BLaER1 (cell line): ENCODE measurements around the gene PHACTR4.
A peak's percentile ranks its signal among the peaks of the same experiment; 100 is the strongest.
"Not testable (repeated sequence)": the region's sequence is repeated elsewhere in the genome, so short reads cannot be mapped to it uniquely, and the experiment has no call there.

ENCODE experiments used
- H3K27ac ChIP-seq: shearing (Covaris generic); formaldehyde crosslinking; 2 replicates; pipeline ENCODE4 v1.8.1; 2022
- H3K27me3 ChIP-seq: shearing (Covaris generic); formaldehyde crosslinking; 2 replicates; pipeline ENCODE4 v1.8.1; 2022
- H3K36me3 ChIP-seq: shearing (Covaris generic); formaldehyde crosslinking; 2 replicates; pipeline ENCODE4 v1.8.1; 2022
- H3K4me1 ChIP-seq: shearing (Covaris generic); formaldehyde crosslinking; 2 replicates; pipeline ENCODE4 v1.8.1; 2022
- H3K4me2 ChIP-seq: shearing (Covaris generic); formaldehyde crosslinking; 2 replicates; pipeline ENCODE4 v1.8.1; 2022
- H3K4me3 ChIP-seq: shearing (Covaris generic); formaldehyde crosslinking; 2 replicates; pipeline ENCODE4 v1.8.1; 2022
- H3K9ac ChIP-seq: shearing (Covaris generic); formaldehyde crosslinking; 2 replicates; pipeline ENCODE4 v1.8.1; 2022
- H3K9me3 ChIP-seq: shearing (Covaris generic); formaldehyde crosslinking; 2 replicates; pipeline ENCODE4 v1.8.1; 2022
- H4K20me1 ChIP-seq: shearing (Covaris generic); formaldehyde crosslinking; 2 replicates; pipeline ENCODE4 v1.8.1; 2022
- Cebpa-rat ChIP-seq: shearing (Covaris generic); IDR thresholded peaks from 2 replicates; pipeline ENCODE4 v1.8.1; 2022

The PHACTR4 gene

GRCh38 chr1:28447679-28448078 is 78.1 kb downstream of the PHACTR4 start:
- no peak for TF ChIP-seq Cebpa-rat
- H3K27ac ChIP-seq = no peak overlapping the region
- H3K9ac ChIP-seq = no peak overlapping the region
- H3K4me3 ChIP-seq = no peak overlapping the region
- H4K20me1 ChIP-seq = peaks cover 17% of the 10 kb centered on the region
- peaks cover 5% of the 10 kb centered on the region for H3K9me3 ChIP-seq
- H3K36me3 ChIP-seq = peaks cover 28% of the 10 kb centered on the region; the same call in 1 of the 2 replicates
- peak overlapping the region; percentile 44 for H3K4me2 ChIP-seq
- H3K4me1 ChIP-seq = peaks cover 39% of the 10 kb centered on the region
- H3K27me3 ChIP-seq = no peaks in the 10 kb centered on the region

GRCh38 chr1:28448094-28448611 is 78.6 kb downstream of the PHACTR4 start:
- not testable (repeated sequence) for H3K4me3 ChIP-seq, H3K9ac ChIP-seq, H3K9me3 ChIP-seq, H3K27ac ChIP-seq, H3K27me3 ChIP-seq
- Histone ChIP-seq H4K20me1 (peaks cover 17% of the 10 kb centered on the region), H3K4me2 (peak overlapping the region; percentile 44), H3K4me1 (peaks cover 39% of the 10 kb centered on the region), H3K36me3 (peaks cover 28% of the 10 kb centered on the region; the same call in 1 of the 2 replicates)

- Histone ChIP-seq H3K4me3 (no peak overlapping the region), H3K27me3 (no peaks in the 10 kb centered on the region), H3K9ac (no peak overlapping the region), H3K27ac (no peak overlapping the region; the same call in 1 of the 2 replicates), H3K4me1 (peaks cover 39% of the 10 kb centered on the region), H3K4me2 (peak overlapping the region; percentile 31), H4K20me1 (peaks cover 16% of the 10 kb centered on the region), H3K36me3 (peaks cover 26% of the 10 kb centered on the region; the same call in 1 of the 2 replicates), H3K9me3 (no peaks in the 10 kb centered on the region)
- no peak for TF ChIP-seq Cebpa-rat
Measured at GRCh38 chr1:28449904-28450303, 80.4 kb downstream of the PHACTR4 start.

- Histone ChIP-seq H3K27ac (no peak overlapping the region), H3K27me3 (no peaks in the 10 kb centered on the region), H4K20me1 (peaks cover 9% of the 10 kb centered on the region), H3K4me2 (no peak overlapping the region), H3K9ac (no peak overlapping the region), H3K36me3 (peaks cover 26% of the 10 kb centered on the region; the same call in 1 of the 2 replicates), H3K9me3 (no peaks in the 10 kb centered on the region), H3K4me1 (peaks cover 44% of the 10 kb centered on the region), H3K4me3 (no peak overlapping the region)
- TF ChIP-seq Cebpa-rat = no peak
Measured at GRCh38 chr1:28450561-28450960, 81.0 kb downstream of the PHACTR4 start.

GRCh38 chr1:28451011-28451410 is 81.5 kb downstream of the PHACTR4 start:
- Histone ChIP-seq H3K4me1 (peaks cover 48% of the 10 kb centered on the region), H3K36me3 (peaks cover 26% of the 10 kb centered on the region; the same call in 1 of the 2 replicates), H3K27me3 (no peaks in the 10 kb centered on the region), H3K4me2 (no peak overlapping the region), H4K20me1 (peaks cover 7% of the 10 kb centered on the region; the same call in 1 of the 2 replicates), H3K9ac (no peak overlapping the region), H3K4me3 (no peak overlapping the region), H3K27ac (no peak overlapping the region), H3K9me3 (no peaks in the 10 kb centered on the region)
- TF ChIP-seq Cebpa-rat = no peak

GRCh38 chr1:28456078-28456477 is 86.5 kb downstream of the PHACTR4 start:
- Histone ChIP-seq H3K36me3 (peaks cover 45% of the 10 kb centered on the region), H3K9me3 (no peaks in the 10 kb centered on the region), H3K27me3 (no peaks in the 10 kb centered on the region), H3K27ac (no peak overlapping the region), H3K4me1 (peaks cover 14% of the 10 kb centered on the region), H3K4me3 (no peak overlapping the region), H3K4me2 (peak overlapping the region; percentile 21; the same call in 1 of the 2 replicates), H4K20me1 (no peaks in the 10 kb centered on the region; the same call in 1 of the 2 replicates), H3K9ac (no peak overlapping the region)
- TF ChIP-seq Cebpa-rat = no peak

- H3K27me3 ChIP-seq = no peaks in the 10 kb centered on the region
- no peaks in the 10 kb centered on the region for H4K20me1 ChIP-seq
- peaks cover 44% of the 10 kb centered on the region for H3K36me3 ChIP-seq
- TF ChIP-seq Cebpa-rat = no peak
- H3K27ac ChIP-seq = no peak overlapping the region
- no peak overlapping the region for H3K9ac ChIP-seq
- no peak overlapping the region for H3K4me3 ChIP-seq
- H3K9me3 ChIP-seq = no peaks in the 10 kb centered on the region
- H3K4me2 ChIP-seq = no peak overlapping the region
- peaks cover 14% of the 10 kb centered on the region for H3K4me1 ChIP-seq
Measured at GRCh38 chr1:28457678-28458077, 88.1 kb downstream of the PHACTR4 start.

GRCh38 chr1:28458237-28459228 is 89.0 kb downstream of the PHACTR4 start:
- Histone ChIP-seq H3K4me1 (peaks cover 14% of the 10 kb centered on the region), H3K27ac (no peak overlapping the region), H3K4me3 (no peak overlapping the region), H3K27me3 (no peaks in the 10 kb centered on the region), H3K4me2 (no peak overlapping the region), H4K20me1 (no peaks in the 10 kb centered on the region), H3K9ac (no peak overlapping the region), H3K9me3 (no peaks in the 10 kb centered on the region), H3K36me3 (peaks cover 48% of the 10 kb centered on the region)
- TF ChIP-seq Cebpa-rat = no peak

- Histone ChIP-seq H3K9me3 (no peaks in the 10 kb centered on the region), H3K36me3 (peaks cover 90% of the 10 kb centered on the region), H3K4me2 (no peak overlapping the region), H3K4me3 (no peak overlapping the region), H3K4me1 (no peaks in the 10 kb centered on the region), H3K27ac (no peak overlapping the region), H3K9ac (no peak overlapping the region), H3K27me3 (no peaks in the 10 kb centered on the region), H4K20me1 (no peaks in the 10 kb centered on the region)
- TF ChIP-seq Cebpa-rat = no peak
Measured at GRCh38 chr1:28466226-28466778, 96.8 kb downstream of the PHACTR4 start.

GRCh38 chr1:28470146-28470545 is 100.6 kb downstream of the PHACTR4 start:
- H3K4me1 ChIP-seq = no peaks in the 10 kb centered on the region
- no peak overlapping the region for H3K9ac ChIP-seq

GRCh38 chr1:28479497-28479896 is 110.0 kb downstream of the PHACTR4 start:
- H3K9ac ChIP-seq, H4K20me1 ChIP-seq, H3K4me2 ChIP-seq, H3K4me1 ChIP-seq, H3K4me3 ChIP-seq, H3K27ac ChIP-seq, H3K27me3 ChIP-seq, H3K9me3 ChIP-seq: not testable (repeated sequence)
- peaks cover 95% of the 10 kb centered on the region for H3K36me3 ChIP-seq

More at GRCh38 chr1:28470146-28470545, 100.6 kb downstream of the PHACTR4 start:
- Histone ChIP-seq H3K9me3 (no peaks in the 10 kb centered on the region), H3K4me2 (no peak overlapping the region), H4K20me1 (no peaks in the 10 kb centered on the region), H3K27me3 (no peaks in the 10 kb centered on the region), H3K27ac (no peak overlapping the region), H3K36me3 (peaks cover 90% of the 10 kb centered on the region), H3K4me3 (no peak overlapping the region)
- TF ChIP-seq Cebpa-rat = no peak
